ENCODE measurements around the gene BAX. TPM values are rescaled to one million over a fixed set of nuclear protein-coding genes. Genes with fewer than 3 reads are reported as not detected.

Gene BAX
- total RNA-seq, 1 experiment from 2014 or later = 346 TPM

DNA sequence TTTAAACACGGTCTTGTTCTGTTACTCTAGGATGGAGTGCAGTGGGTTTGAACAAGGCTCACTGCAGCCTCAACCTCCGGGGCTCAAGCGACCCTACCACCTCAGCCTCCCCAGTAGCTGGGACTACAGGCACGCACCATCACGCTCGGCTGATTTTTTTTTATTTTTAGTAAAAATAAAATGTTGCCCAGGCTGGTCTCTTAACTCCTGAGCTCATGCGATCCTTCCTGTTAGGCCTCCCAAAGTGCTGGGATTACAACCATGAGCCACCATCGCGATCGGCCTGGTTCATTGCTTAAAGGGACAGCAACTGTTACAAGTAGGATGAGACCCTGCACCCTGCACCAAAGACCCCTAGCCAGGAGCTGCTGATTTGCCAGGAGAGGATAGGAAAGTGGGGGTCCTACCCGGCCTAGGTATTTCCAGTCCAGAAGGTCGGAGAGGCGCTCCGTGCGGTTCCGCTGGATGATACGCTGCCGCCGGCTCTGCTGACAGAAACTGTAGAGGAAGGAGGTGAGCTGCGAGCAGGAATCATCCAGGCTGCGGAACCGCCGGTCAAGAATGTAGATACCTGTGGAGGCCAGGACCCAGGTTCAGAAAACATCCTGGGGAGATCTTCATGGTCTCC, 15.6 kb downstream of the BAX start:
- Mint-ChIP-seq H3K9me3 (peaks cover 4% of the 10 kb centered on the region), H3K4me3 (no peak overlapping the region), H3K27ac (no peak overlapping the region), H3K4me1 (peaks cover 17% of the 10 kb centered on the region), H3K27me3 (ENCODE audit: low read depth) (no peaks in the 10 kb centered on the region), H3K36me3 (peaks cover 59% of the 10 kb centered on the region)
- ChIA-PET CTCF (interaction anchor here (0.5 to 2.6 kb wide), 75 partner anchors 9 to 468 kb away, joined by 3 to 60 read pairs (median 6); partner anchors contain the start of genes BAX, CA11, CGB2 and CGB7), POLR2A (interaction anchor here (0.5 to 1.2 kb wide), 7 partner anchors 23 to 163 kb away, joined by 3 to 10 read pairs (median 4); partner anchors contain the start of genes GYS1, NUCB1 and RUVBL2)
- ATAC-seq (no peak), DNase-seq (ENCODE audit: low spot score) (no peak)
- TF ChIP-seq MXD4 (CRISPR knock-in tag; IDR thresholded peaks at IDR 0.05; ENCODE audit: borderline replicate concordance) = no peak
- TF ChIP-seq, protein P1, sequence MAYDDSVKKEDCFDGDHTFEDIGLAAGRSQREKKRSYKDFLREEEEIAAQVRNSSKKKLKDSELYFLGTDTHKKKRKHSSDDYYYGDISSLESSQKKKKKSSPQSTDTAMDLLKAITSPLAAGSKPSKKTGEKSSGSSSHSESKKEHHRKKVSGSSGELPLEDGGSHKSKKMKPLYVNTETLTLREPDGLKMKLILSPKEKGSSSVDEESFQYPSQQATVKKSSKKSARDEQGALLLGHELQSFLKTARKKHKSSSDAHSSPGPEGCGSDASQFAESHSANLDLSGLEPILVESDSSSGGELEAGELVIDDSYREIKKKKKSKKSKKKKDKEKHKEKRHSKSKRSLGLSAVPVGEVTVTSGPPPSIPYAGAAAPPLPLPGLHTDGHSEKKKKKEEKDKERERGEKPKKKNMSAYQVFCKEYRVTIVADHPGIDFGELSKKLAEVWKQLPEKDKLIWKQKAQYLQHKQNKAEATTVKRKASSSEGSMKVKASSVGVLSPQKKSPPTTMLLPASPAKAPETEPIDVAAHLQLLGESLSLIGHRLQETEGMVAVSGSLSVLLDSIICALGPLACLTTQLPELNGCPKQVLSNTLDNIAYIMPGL (CRISPR knock-in tag; IDR thresholded peaks at IDR 0.05) = no peak
- TF ChIP-seq, protein P2, sequence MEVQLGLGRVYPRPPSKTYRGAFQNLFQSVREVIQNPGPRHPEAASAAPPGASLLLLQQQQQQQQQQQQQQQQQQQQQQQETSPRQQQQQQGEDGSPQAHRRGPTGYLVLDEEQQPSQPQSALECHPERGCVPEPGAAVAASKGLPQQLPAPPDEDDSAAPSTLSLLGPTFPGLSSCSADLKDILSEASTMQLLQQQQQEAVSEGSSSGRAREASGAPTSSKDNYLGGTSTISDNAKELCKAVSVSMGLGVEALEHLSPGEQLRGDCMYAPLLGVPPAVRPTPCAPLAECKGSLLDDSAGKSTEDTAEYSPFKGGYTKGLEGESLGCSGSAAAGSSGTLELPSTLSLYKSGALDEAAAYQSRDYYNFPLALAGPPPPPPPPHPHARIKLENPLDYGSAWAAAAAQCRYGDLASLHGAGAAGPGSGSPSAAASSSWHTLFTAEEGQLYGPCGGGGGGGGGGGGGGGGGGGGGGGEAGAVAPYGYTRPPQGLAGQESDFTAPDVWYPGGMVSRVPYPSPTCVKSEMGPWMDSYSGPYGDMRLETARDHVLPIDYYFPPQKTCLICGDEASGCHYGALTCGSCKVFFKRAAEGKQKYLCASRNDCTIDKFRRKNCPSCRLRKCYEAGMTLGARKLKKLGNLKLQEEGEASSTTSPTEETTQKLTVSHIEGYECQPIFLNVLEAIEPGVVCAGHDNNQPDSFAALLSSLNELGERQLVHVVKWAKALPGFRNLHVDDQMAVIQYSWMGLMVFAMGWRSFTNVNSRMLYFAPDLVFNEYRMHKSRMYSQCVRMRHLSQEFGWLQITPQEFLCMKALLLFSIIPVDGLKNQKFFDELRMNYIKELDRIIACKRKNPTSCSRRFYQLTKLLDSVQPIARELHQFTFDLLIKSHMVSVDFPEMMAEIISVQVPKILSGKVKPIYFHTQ (CRISPR knock-in tag; IDR thresholded peaks at IDR 0.05) = no peak
- TF ChIP-seq OVOL2 (CRISPR knock-in tag; IDR thresholded peaks at IDR 0.05; ENCODE audit: borderline replicate concordance) = no peak
- TF ChIP-seq CREB1 (CRISPR knock-in tag; IDR thresholded peaks at IDR 0.05) = no peak
- TF ChIP-seq ESRRA (CRISPR knock-in tag; IDR thresholded peaks at IDR 0.05; ENCODE audit: borderline replicate concordance) = no peak
- no peak for TF ChIP-seq ZNF423 (CRISPR knock-in tag; IDR thresholded peaks at IDR 0.05)
- TF ChIP-seq MYBL2 (CRISPR knock-in tag; IDR thresholded peaks at IDR 0.05) = no peak
- TF ChIP-seq ZNF121 (CRISPR knock-in tag; IDR thresholded peaks at IDR 0.05) = no peak
- TF ChIP-seq, protein P3, sequence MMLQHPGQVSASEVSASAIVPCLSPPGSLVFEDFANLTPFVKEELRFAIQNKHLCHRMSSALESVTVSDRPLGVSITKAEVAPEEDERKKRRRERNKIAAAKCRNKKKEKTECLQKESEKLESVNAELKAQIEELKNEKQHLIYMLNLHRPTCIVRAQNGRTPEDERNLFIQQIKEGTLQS (CRISPR knock-in tag; conservative IDR thresholded peaks at IDR 0.05) = no peak
- TF ChIP-seq HMGA2 (CRISPR knock-in tag; IDR thresholded peaks at IDR 0.05) = no peak
- TF ChIP-seq, protein P4, sequence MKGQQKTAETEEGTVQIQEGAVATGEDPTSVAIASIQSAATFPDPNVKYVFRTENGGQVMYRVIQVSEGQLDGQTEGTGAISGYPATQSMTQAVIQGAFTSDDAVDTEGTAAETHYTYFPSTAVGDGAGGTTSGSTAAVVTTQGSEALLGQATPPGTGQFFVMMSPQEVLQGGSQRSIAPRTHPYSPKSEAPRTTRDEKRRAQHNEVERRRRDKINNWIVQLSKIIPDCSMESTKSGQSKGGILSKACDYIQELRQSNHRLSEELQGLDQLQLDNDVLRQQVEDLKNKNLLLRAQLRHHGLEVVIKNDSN (CRISPR knock-in tag; IDR thresholded peaks at IDR 0.05) = no peak
- TF ChIP-seq, protein P5, sequence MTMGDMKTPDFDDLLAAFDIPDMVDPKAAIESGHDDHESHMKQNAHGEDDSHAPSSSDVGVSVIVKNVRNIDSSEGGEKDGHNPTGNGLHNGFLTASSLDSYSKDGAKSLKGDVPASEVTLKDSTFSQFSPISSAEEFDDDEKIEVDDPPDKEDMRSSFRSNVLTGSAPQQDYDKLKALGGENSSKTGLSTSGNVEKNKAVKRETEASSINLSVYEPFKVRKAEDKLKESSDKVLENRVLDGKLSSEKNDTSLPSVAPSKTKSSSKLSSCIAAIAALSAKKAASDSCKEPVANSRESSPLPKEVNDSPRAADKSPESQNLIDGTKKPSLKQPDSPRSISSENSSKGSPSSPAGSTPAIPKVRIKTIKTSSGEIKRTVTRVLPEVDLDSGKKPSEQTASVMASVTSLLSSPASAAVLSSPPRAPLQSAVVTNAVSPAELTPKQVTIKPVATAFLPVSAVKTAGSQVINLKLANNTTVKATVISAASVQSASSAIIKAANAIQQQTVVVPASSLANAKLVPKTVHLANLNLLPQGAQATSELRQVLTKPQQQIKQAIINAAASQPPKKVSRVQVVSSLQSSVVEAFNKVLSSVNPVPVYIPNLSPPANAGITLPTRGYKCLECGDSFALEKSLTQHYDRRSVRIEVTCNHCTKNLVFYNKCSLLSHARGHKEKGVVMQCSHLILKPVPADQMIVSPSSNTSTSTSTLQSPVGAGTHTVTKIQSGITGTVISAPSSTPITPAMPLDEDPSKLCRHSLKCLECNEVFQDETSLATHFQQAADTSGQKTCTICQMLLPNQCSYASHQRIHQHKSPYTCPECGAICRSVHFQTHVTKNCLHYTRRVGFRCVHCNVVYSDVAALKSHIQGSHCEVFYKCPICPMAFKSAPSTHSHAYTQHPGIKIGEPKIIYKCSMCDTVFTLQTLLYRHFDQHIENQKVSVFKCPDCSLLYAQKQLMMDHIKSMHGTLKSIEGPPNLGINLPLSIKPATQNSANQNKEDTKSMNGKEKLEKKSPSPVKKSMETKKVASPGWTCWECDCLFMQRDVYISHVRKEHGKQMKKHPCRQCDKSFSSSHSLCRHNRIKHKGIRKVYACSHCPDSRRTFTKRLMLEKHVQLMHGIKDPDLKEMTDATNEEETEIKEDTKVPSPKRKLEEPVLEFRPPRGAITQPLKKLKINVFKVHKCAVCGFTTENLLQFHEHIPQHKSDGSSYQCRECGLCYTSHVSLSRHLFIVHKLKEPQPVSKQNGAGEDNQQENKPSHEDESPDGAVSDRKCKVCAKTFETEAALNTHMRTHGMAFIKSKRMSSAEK (CRISPR knock-in tag; IDR thresholded peaks at IDR 0.05; ENCODE audit: borderline replicate concordance) = no peak
- no peak for TF ChIP-seq ZNF219 (CRISPR knock-in tag; IDR thresholded peaks at IDR 0.05; ENCODE audit: borderline replicate concordance)
- TF ChIP-seq ZNF317 (CRISPR knock-in tag; IDR thresholded peaks at IDR 0.05; ENCODE audit: borderline replicate concordance, low read depth) = no peak
- no peak for TF ChIP-seq IRF2 (CRISPR knock-in tag; IDR thresholded peaks at IDR 0.05; ENCODE audit: borderline replicate concordance, low read depth)
